ENCODE results near the gene SMOC1. TPM values are rescaled to one million over a fixed set of nuclear protein-coding genes. Genes with fewer than 3 reads are reported as not detected.

The SMOC1 gene
- total RNA-seq, 1 donor from 2014 or later: 2.0 TPM

GRCh38 chr14:69909826-69910550 is 30.8 kb downstream of the SMOC1 start:
- no peak for DNase-seq (ENCODE audit: extremely low spot score, unreplicated experiment)
- H3K4me1 Mint-ChIP-seq (ENCODE audit: unreplicated experiment): no peaks in the 10 kb centered on the region
- no peak overlapping the region for H3K4me3 Mint-ChIP-seq (ENCODE audit: unreplicated experiment)
- H3K27me3 Mint-ChIP-seq (ENCODE audit: unreplicated experiment): no peaks in the 10 kb centered on the region
- no peaks in the 10 kb centered on the region for H3K9me3 Mint-ChIP-seq (ENCODE audit: unreplicated experiment)
- no peak overlapping the region for H3K27ac Mint-ChIP-seq (ENCODE audit: unreplicated experiment)
- TF ChIP-seq, protein P1, sequence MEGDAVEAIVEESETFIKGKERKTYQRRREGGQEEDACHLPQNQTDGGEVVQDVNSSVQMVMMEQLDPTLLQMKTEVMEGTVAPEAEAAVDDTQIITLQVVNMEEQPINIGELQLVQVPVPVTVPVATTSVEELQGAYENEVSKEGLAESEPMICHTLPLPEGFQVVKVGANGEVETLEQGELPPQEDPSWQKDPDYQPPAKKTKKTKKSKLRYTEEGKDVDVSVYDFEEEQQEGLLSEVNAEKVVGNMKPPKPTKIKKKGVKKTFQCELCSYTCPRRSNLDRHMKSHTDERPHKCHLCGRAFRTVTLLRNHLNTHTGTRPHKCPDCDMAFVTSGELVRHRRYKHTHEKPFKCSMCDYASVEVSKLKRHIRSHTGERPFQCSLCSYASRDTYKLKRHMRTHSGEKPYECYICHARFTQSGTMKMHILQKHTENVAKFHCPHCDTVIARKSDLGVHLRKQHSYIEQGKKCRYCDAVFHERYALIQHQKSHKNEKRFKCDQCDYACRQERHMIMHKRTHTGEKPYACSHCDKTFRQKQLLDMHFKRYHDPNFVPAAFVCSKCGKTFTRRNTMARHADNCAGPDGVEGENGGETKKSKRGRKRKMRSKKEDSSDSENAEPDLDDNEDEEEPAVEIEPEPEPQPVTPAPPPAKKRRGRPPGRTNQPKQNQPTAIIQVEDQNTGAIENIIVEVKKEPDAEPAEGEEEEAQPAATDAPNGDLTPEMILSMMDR (IDR thresholded peaks at IDR 0.05): no peak
- no peaks in the 10 kb centered on the region for H3K36me3 Mint-ChIP-seq (ENCODE audit: unreplicated experiment)

GRCh38 chr14:69910871-69911270 is 31.7 kb downstream of the SMOC1 start:
- Mint-ChIP-seq H3K4me3 (ENCODE audit: unreplicated experiment) (no peak overlapping the region), H3K9me3 (ENCODE audit: unreplicated experiment) (no peaks in the 10 kb centered on the region), H3K4me1 (ENCODE audit: unreplicated experiment) (no peaks in the 10 kb centered on the region), H3K36me3 (ENCODE audit: unreplicated experiment) (no peaks in the 10 kb centered on the region), H3K27me3 (ENCODE audit: unreplicated experiment) (no peaks in the 10 kb centered on the region), H3K27ac (ENCODE audit: unreplicated experiment) (no peak overlapping the region)
- no peak for DNase-seq (ENCODE audit: extremely low spot score, unreplicated experiment)
- TF ChIP-seq, protein P1 (IDR thresholded peaks at IDR 0.05): no peak

DNA sequence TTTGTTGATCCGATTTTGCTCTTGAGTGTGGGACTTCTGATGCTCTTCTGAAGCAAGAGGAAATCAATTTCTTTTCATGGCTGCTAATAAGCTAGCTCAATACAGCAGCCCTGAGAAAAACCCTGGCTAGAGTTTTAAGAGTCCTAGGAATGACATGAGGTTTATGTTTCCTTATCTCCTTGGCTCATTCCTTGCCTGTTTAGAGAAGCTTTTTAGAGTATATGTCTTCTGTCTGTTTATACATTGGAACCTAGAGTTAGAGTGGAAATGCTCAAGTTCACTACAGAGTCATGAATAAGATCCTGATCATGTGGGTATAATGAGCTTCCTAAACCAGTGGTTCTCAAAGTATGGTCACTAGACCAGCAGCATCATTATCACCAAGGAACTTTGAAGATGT is 34.5 kb downstream of the SMOC1 start:
- Mint-ChIP-seq H3K27me3 (ENCODE audit: unreplicated experiment) (no peaks in the 10 kb centered on the region), H3K4me1 (ENCODE audit: unreplicated experiment) (no peaks in the 10 kb centered on the region)

GRCh38 chr14:69916396-69916795 is 37.2 kb downstream of the SMOC1 start:
- H3K27ac Mint-ChIP-seq (ENCODE audit: unreplicated experiment): no peak overlapping the region
- no peaks in the 10 kb centered on the region for H3K27me3 Mint-ChIP-seq (ENCODE audit: unreplicated experiment)
- TF ChIP-seq, protein P1 (IDR thresholded peaks at IDR 0.05): no peak
- no peak for DNase-seq (ENCODE audit: extremely low spot score, unreplicated experiment)
- no peak overlapping the region for H3K4me3 Mint-ChIP-seq (ENCODE audit: unreplicated experiment)
- no peaks in the 10 kb centered on the region for H3K9me3 Mint-ChIP-seq (ENCODE audit: unreplicated experiment)
- no peaks in the 10 kb centered on the region for H3K36me3 Mint-ChIP-seq (ENCODE audit: unreplicated experiment)
- no peaks in the 10 kb centered on the region for H3K4me1 Mint-ChIP-seq (ENCODE audit: unreplicated experiment)

More for the DNA sequence above, 34.5 kb downstream of the SMOC1 start:
- Mint-ChIP-seq H3K27ac (ENCODE audit: unreplicated experiment) (no peak overlapping the region), H3K9me3 (ENCODE audit: unreplicated experiment) (no peaks in the 10 kb centered on the region), H3K36me3 (ENCODE audit: unreplicated experiment) (no peaks in the 10 kb centered on the region), H3K4me3 (ENCODE audit: unreplicated experiment) (no peak overlapping the region)
- DNase-seq (ENCODE audit: extremely low spot score, unreplicated experiment): no peak
- TF ChIP-seq, protein P1 (IDR thresholded peaks at IDR 0.05): no peak

DNA sequence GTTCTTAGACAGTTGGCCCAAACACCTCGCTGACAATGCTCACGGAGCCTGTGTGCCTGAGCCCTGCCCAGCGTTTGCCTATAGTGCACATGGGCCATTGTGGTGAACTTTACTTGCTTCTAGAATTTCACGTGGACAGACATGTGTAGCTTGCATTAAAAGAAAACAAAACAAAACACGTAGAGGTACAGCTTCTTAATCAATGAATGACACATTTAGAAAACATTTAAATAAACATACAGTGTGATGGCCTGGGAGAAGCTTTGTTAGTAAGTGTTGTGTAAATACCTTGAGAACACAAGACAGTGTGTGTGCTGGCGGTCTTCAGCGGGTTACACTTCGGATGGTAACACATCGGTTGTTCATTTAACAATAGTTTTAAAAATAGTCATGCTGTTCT is 38.1 kb downstream of the SMOC1 start:
- TF ChIP-seq, protein P1 (IDR thresholded peaks at IDR 0.05): no peak
- Mint-ChIP-seq H3K36me3 (ENCODE audit: unreplicated experiment) (no peaks in the 10 kb centered on the region), H3K9me3 (ENCODE audit: unreplicated experiment) (no peaks in the 10 kb centered on the region), H3K4me1 (ENCODE audit: unreplicated experiment) (no peaks in the 10 kb centered on the region), H3K27ac (ENCODE audit: unreplicated experiment) (no peak overlapping the region), H3K27me3 (ENCODE audit: unreplicated experiment) (no peaks in the 10 kb centered on the region), H3K4me3 (ENCODE audit: unreplicated experiment) (no peak overlapping the region)
- DNase-seq (ENCODE audit: extremely low spot score, unreplicated experiment): no peak
